DOHH2 (cell line): Measurements from ENCODE around the gene CDC42SE2.
"Not testable (repeated sequence)": the region's sequence is repeated elsewhere in the genome, so short reads cannot be mapped to it uniquely, and the experiment has no call there.

Source experiments
- H3F3A ChIP-seq: fragments of 200-600 bp; sonication (generic), shearing (Covaris generic); 2 replicates; pipeline ENCODE4 v1.6.0; 2016; ENCODE audit warnings: antibody characterized with exemption, mild to moderate bottlenecking; ENCODE audit not compliant: control insufficient read depth, insufficient read depth
- H3K27ac ChIP-seq: fragments of 200-600 bp; sonication (generic); 2 replicates; pipeline ENCODE4 v1.5.1; 2014; ENCODE audit warnings: low read depth, mild to moderate bottlenecking, low read length, moderate library complexity
- H3K27me3 ChIP-seq: fragments of 200-600 bp; sonication (generic); 2 replicates; pipeline ENCODE4 v1.6.1; 2014; ENCODE audit warnings: mild to moderate bottlenecking, low read length, mixed read lengths; ENCODE audit not compliant: control insufficient read depth
- H3K36me3 ChIP-seq: fragments of 200-600 bp; sonication (generic); 2 replicates; pipeline ENCODE4 v1.6.1; 2014; ENCODE audit warnings: mild to moderate bottlenecking, low read length, moderate library complexity, mixed read lengths; ENCODE audit not compliant: control insufficient read depth
- H3K4me1 ChIP-seq: fragments of 200-600 bp; sonication (generic); 2 replicates; pipeline ENCODE4 v1.6.1; 2014; ENCODE audit warnings: mild to moderate bottlenecking, low read length, mixed read lengths; ENCODE audit not compliant: control insufficient read depth
- H3K4me2 ChIP-seq: fragments of 200-600 bp; sonication (generic); 2 replicates; pipeline ENCODE4 v1.6.0; 2014; ENCODE audit warnings: mild to moderate bottlenecking, low read length, moderate library complexity
- H3K4me3 ChIP-seq: fragments of 200-600 bp; sonication (generic); 2 replicates; pipeline ENCODE4 v1.5.1; 2014; ENCODE audit warnings: mild to moderate bottlenecking, low read length, mixed read lengths
- H3K79me2 ChIP-seq: fragments of 200-600 bp; sonication (generic); 2 replicates; pipeline ENCODE4 v1.6.1; 2014; ENCODE audit warnings: mild to moderate bottlenecking, low read length, mixed read lengths; ENCODE audit not compliant: control insufficient read depth
- H3K9me2 ChIP-seq: fragments of 200-600 bp; sonication (generic); replicated peaks from 2 replicates; pipeline ENCODE4 v1.6.1; 2014; ENCODE audit warnings: mild to moderate bottlenecking, low read length, mixed read lengths; ENCODE audit not compliant: control insufficient read depth
- H3K9me3 ChIP-seq: fragments of 200-600 bp; sonication (generic); 2 replicates; pipeline ENCODE4 v1.6.1; 2014; ENCODE audit warnings: antibody characterized with exemption, low read length, mixed read lengths; ENCODE audit not compliant: control insufficient read depth, insufficient read depth
- H4K20me1 ChIP-seq: fragments of 200-600 bp; sonication (generic); 2 replicates; pipeline ENCODE4 v1.6.0; 2014; ENCODE audit warnings: low read depth, mild to moderate bottlenecking, antibody characterized with exemption, low read length, moderate library complexity; ENCODE audit not compliant: control insufficient read depth, insufficient read depth
- CTCF ChIP-seq: fragments of 200-600 bp; sonication (generic); IDR thresholded peaks from one replicate; pipeline ENCODE4 v1.5.1; 2014; ENCODE audit warnings: antibody characterized with exemption, mild to moderate bottlenecking, low read depth, low read length; ENCODE audit not compliant: poor library complexity, severe bottlenecking
- EZH2phosphoT487 ChIP-seq: fragments of 200-600 bp; sonication (generic); IDR thresholded peaks from 2 replicates; pipeline ENCODE4 v1.6.1; 2017; ENCODE audit warnings: borderline replicate concordance, mild to moderate bottlenecking, antibody characterized with exemption, low read length, moderate library complexity, mixed read lengths

CDC42SE2 gene

GRCh38 chr5:131396630-131397273, 132.9 kb downstream of the CDC42SE2 start:
- Histone ChIP-seq H3K27me3 (no peaks in the 10 kb centered on the region), H3K27ac (no peak overlapping the region), H3K9me3 (no peaks in the 10 kb centered on the region), H3K4me2 (no peak overlapping the region), H4K20me1 (no peaks in the 10 kb centered on the region), H3K4me3 (no peak overlapping the region), H3K4me1 (peaks cover 23% of the 10 kb centered on the region), H3K9me2 (no peaks in the 10 kb centered on the region), H3K79me2 (no peaks in the 10 kb centered on the region), H3F3A (no peaks in the 10 kb centered on the region), H3K36me3 (peaks cover 91% of the 10 kb centered on the region)
- TF ChIP-seq CTCF (no peak), EZH2phosphoT487 (no peak)

GRCh38 chr5:131399007-131399406, 135.2 kb downstream of the CDC42SE2 start:
- not testable (repeated sequence) for H3F3A ChIP-seq, H3K4me2 ChIP-seq, H3K27me3 ChIP-seq, H3K79me2 ChIP-seq, H3K4me3 ChIP-seq, H4K20me1 ChIP-seq, H3K9me3 ChIP-seq, H3K9me2 ChIP-seq, H3K27ac ChIP-seq
- Histone ChIP-seq H3K36me3 (peaks cover 90% of the 10 kb centered on the region), H3K4me1 (peaks cover 23% of the 10 kb centered on the region)

- Histone ChIP-seq H3K4me1 (peaks cover 23% of the 10 kb centered on the region), H4K20me1 (no peaks in the 10 kb centered on the region), H3K27me3 (no peaks in the 10 kb centered on the region), H3K9me2 (no peaks in the 10 kb centered on the region), H3K4me2 (no peak overlapping the region), H3K36me3 (peaks cover 92% of the 10 kb centered on the region), H3K4me3 (no peak overlapping the region), H3F3A (peaks cover 4% of the 10 kb centered on the region; the same call in 1 of the 2 replicates), H3K9me3 (peaks cover 3% of the 10 kb centered on the region; the same call in 1 of the 2 replicates), H3K27ac (no peak overlapping the region), H3K79me2 (no peaks in the 10 kb centered on the region)
- TF ChIP-seq EZH2phosphoT487 (no peak), CTCF (no peak)
Observed at GRCh38 chr5:131400585-131400984, 136.7 kb downstream of the CDC42SE2 start.

- Histone ChIP-seq H3K27ac (no peak overlapping the region), H3F3A (peaks cover 4% of the 10 kb centered on the region; the same call in 1 of the 2 replicates), H3K9me3 (peaks cover 3% of the 10 kb centered on the region; the same call in 1 of the 2 replicates), H3K4me2 (no peak overlapping the region), H3K27me3 (no peaks in the 10 kb centered on the region), H3K36me3 (peaks cover 80% of the 10 kb centered on the region), H3K4me1 (peaks cover under 1% of the 10 kb centered on the region; the same call in 1 of the 2 replicates), H3K4me3 (no peak overlapping the region), H3K9me2 (no peaks in the 10 kb centered on the region), H3K79me2 (no peaks in the 10 kb centered on the region), H4K20me1 (no peaks in the 10 kb centered on the region)
- no peak for TF ChIP-seq EZH2phosphoT487
- TF ChIP-seq CTCF, result no peak
Observed at GRCh38 chr5:131405674-131406073, 141.8 kb downstream of the CDC42SE2 start.
